Measurements from ENCODE around the gene COX7A2L. TPM values are rescaled to one million over a fixed set of nuclear protein-coding genes. Genes with fewer than 3 reads are reported as not detected.

The COX7A2L gene
- total RNA-seq, 1 donor from 2014 or later = 94.8 TPM

- no peaks in the 10 kb centered on the region for H3K4me1 Mint-ChIP-seq (ENCODE audit: unreplicated experiment)
- H3K27me3 Mint-ChIP-seq (ENCODE audit: unreplicated experiment) = no peaks in the 10 kb centered on the region
- H3K9me3 Mint-ChIP-seq (ENCODE audit: unreplicated experiment) = no peaks in the 10 kb centered on the region
- no peak overlapping the region for H3K27ac Mint-ChIP-seq (ENCODE audit: unreplicated experiment)
- no peak overlapping the region for H3K4me3 Mint-ChIP-seq (ENCODE audit: unreplicated experiment)
- no peak for DNase-seq (ENCODE audit: low spot score)
- H3K36me3 Mint-ChIP-seq (ENCODE audit: low read depth, unreplicated experiment) = peaks cover 6% of the 10 kb centered on the region
- no peak for TF ChIP-seq CTCF (IDR thresholded peaks at IDR 0.05; ENCODE audit: unreplicated experiment)
Measured at GRCh38 chr2:42325609-42326008, 35.4 kb downstream of the COX7A2L start.

- H3K9me3 Mint-ChIP-seq (ENCODE audit: unreplicated experiment) = no peaks in the 10 kb centered on the region
- H3K4me3 Mint-ChIP-seq (ENCODE audit: unreplicated experiment) = no peak overlapping the region
- no peak for TF ChIP-seq CTCF (IDR thresholded peaks at IDR 0.05; ENCODE audit: unreplicated experiment)
- no peaks in the 10 kb centered on the region for H3K4me1 Mint-ChIP-seq (ENCODE audit: unreplicated experiment)
- no peak overlapping the region for H3K27ac Mint-ChIP-seq (ENCODE audit: unreplicated experiment)
- no peak for DNase-seq (ENCODE audit: low spot score)
- H3K36me3 Mint-ChIP-seq (ENCODE audit: low read depth, unreplicated experiment) = peaks cover 6% of the 10 kb centered on the region
- no peaks in the 10 kb centered on the region for H3K27me3 Mint-ChIP-seq (ENCODE audit: unreplicated experiment)
Measured at GRCh38 chr2:42324949-42325348, 36.1 kb downstream of the COX7A2L start.

DNA sequence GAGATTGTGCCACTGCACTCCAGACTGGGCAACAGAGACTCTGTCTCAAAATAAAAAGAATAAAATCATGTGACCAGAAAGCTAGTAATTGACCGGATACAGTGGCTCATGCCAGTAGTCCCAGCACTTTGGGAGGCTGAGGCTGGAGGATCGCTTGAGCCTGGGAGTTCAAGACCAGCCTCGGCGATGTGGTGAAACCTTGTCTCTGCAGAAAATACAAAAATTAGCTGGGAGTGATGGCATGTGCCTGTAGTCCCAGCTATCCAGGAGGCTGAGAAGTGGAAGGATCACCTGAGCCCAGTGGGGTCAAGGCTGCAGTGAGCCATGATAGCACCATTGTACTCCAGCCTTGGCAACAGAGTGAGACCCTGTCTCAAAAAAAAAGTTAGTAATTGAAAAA, 36.8 kb downstream of the COX7A2L start:
- H3K36me3 Mint-ChIP-seq (ENCODE audit: low read depth, unreplicated experiment) = peaks cover 3% of the 10 kb centered on the region
- DNase-seq (ENCODE audit: low spot score) = no peak
- H3K9me3 Mint-ChIP-seq (ENCODE audit: unreplicated experiment) = no peaks in the 10 kb centered on the region
- H3K27me3 Mint-ChIP-seq (ENCODE audit: unreplicated experiment) = no peaks in the 10 kb centered on the region
- TF ChIP-seq CTCF (IDR thresholded peaks at IDR 0.05; ENCODE audit: unreplicated experiment) = no peak
- H3K4me1 Mint-ChIP-seq (ENCODE audit: unreplicated experiment) = no peaks in the 10 kb centered on the region
- no peak overlapping the region for H3K27ac Mint-ChIP-seq (ENCODE audit: unreplicated experiment)
- no peak overlapping the region for H3K4me3 Mint-ChIP-seq (ENCODE audit: unreplicated experiment)

DNA sequence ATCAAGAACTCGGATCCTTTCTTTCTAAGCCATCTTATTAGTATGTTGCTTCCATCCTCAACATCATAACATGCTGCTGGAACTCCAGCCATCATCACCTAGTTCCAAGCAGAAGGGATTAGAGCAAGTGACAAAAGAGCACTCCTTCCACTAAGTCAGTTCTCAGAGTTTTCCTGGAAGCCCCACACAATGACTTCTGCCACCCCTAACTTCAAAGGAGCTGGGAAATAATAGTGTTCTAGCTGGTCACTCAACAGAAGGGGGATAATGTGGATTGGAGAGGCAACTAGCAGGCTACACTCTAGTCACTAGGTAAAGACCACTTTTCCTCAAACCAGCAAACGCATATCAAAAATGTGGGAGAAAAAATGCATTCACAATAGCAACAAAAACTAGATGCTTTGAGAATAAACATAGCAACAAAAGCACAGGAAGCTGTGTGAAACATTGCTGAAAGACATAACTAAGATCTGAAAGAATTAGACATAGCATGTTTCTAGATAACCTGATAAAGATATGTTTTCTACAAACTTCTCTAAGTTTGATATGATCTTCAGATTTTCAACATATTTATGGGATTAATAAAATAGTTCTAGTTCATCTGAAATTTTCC, 39.5 kb downstream of the COX7A2L start:
- no peak for DNase-seq (ENCODE audit: low spot score)
- H3K4me3 Mint-ChIP-seq (ENCODE audit: unreplicated experiment) = no peak overlapping the region
- H3K4me1 Mint-ChIP-seq (ENCODE audit: unreplicated experiment) = no peaks in the 10 kb centered on the region
- no peak overlapping the region for H3K27ac Mint-ChIP-seq (ENCODE audit: unreplicated experiment)
- no peaks in the 10 kb centered on the region for H3K36me3 Mint-ChIP-seq (ENCODE audit: low read depth, unreplicated experiment)
- no peak for TF ChIP-seq CTCF (IDR thresholded peaks at IDR 0.05; ENCODE audit: unreplicated experiment)
- H3K9me3 Mint-ChIP-seq (ENCODE audit: unreplicated experiment) = no peaks in the 10 kb centered on the region
- no peaks in the 10 kb centered on the region for H3K27me3 Mint-ChIP-seq (ENCODE audit: unreplicated experiment)

DNA sequence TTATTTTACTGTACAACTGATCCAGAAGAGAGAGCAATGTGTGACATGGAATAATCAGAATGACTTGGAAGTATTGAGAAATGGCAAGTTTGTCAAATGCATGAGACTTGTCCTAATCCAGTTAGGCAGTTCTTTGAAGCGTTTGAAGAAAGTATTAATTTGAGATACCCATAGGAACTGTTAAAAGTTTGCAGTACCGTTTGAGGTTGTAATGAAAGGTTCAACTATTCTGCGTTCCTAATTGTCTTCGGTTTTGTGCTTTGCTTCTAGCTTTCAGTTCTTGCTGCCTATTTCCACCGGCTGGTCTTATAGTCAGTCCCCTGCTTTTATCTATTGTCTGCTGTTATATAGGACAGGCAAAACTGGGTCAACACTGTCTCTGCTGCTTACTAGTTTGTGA, 41.8 kb downstream of the COX7A2L start:
- Mint-ChIP-seq H3K27ac (ENCODE audit: unreplicated experiment) (no peak overlapping the region), H3K9me3 (ENCODE audit: unreplicated experiment) (no peaks in the 10 kb centered on the region), H3K36me3 (ENCODE audit: low read depth, unreplicated experiment) (no peaks in the 10 kb centered on the region), H3K27me3 (ENCODE audit: unreplicated experiment) (no peaks in the 10 kb centered on the region), H3K4me3 (ENCODE audit: unreplicated experiment) (no peak overlapping the region), H3K4me1 (ENCODE audit: unreplicated experiment) (peaks cover 3% of the 10 kb centered on the region)
- no peak for DNase-seq (ENCODE audit: low spot score)
- TF ChIP-seq CTCF (IDR thresholded peaks at IDR 0.05; ENCODE audit: unreplicated experiment) = no peak

Measured in endothelial cell (in vitro differentiated cells).